GM19397 (cell line): ENCODE results near the gene TNC.

Experiments used
- ATAC-seq: cut with Tn5 transposase; IDR thresholded peaks from one replicate; pipeline ENCODE4 v1.9.1; 2021; ENCODE audit warnings: mild to moderate bottlenecking, moderate library complexity; ENCODE audit not compliant: unreplicated experiment

The TNC gene

GRCh38 chr9:115117999-115118878 lies at the start of gene TNC:
TNC (minus strand) TSS chr9:115118157; CDS start chr9:115091018, 27,139 bp downstream.
- ATAC-seq, result no peak

- no peak for ATAC-seq
Measured at GRCh38 chr9:115167175-115167574, 49.2 kb upstream of the TNC start.

GRCh38 chr9:115165233-115165632 lies 47.3 kb upstream of the TNC start:
- ATAC-seq, result no peak

- ATAC-seq, result no peak
Measured at GRCh38 chr9:115164511-115164974, 46.6 kb upstream of the TNC start.

GRCh38 chr9:115162946-115163345 lies 45.0 kb upstream of the TNC start:
- ATAC-seq, result no peak

GRCh38 chr9:115161446-115161845 lies 43.5 kb upstream of the TNC start:
- no peak for ATAC-seq

GRCh38 chr9:115158661-115159481 lies 40.9 kb upstream of the TNC start:
- ATAC-seq, result no peak

- no peak for ATAC-seq
Measured at GRCh38 chr9:115157245-115157674, 39.3 kb upstream of the TNC start.

GRCh38 chr9:115155037-115155436 lies 37.1 kb upstream of the TNC start:
- ATAC-seq, result no peak

GRCh38 chr9:115154617-115155016 lies 36.7 kb upstream of the TNC start:
- ATAC-seq, result no peak

- no peak for ATAC-seq
Measured at GRCh38 chr9:115152281-115152820, 34.4 kb upstream of the TNC start.

- ATAC-seq, result no peak
Measured at GRCh38 chr9:115148721-115149120, 30.8 kb upstream of the TNC start.

GRCh38 chr9:115146581-115147021 lies 28.6 kb upstream of the TNC start:
- ATAC-seq, result no peak

GRCh38 chr9:115144706-115145105 lies 26.7 kb upstream of the TNC start:
- no peak for ATAC-seq

GRCh38 chr9:115143689-115144088 lies 25.7 kb upstream of the TNC start:
- no peak for ATAC-seq

GRCh38 chr9:115142517-115143270 lies 24.7 kb upstream of the TNC start:
- ATAC-seq, result no peak

GRCh38 chr9:115142090-115142489 lies 24.1 kb upstream of the TNC start:
- no peak for ATAC-seq

GRCh38 chr9:115141612-115142011 lies 23.7 kb upstream of the TNC start:
- no peak for ATAC-seq

- no peak for ATAC-seq
Measured at GRCh38 chr9:115138151-115138550, 20.2 kb upstream of the TNC start.

- ATAC-seq, result no peak
Measured at GRCh38 chr9:115137526-115137925, 19.6 kb upstream of the TNC start.
